CD14-positive monocyte (primary cell): ENCODE results near the gene UBAP2L. TPM values are rescaled to one million over a fixed set of nuclear protein-coding genes. Genes with fewer than 3 reads are reported as not detected.
"Not testable (repeated sequence)": the region's sequence is repeated elsewhere in the genome, so short reads cannot be mapped to it uniquely, and the experiment has no call there.

Experiments
- DNase-seq, 3 donors: peaks; one replicate each; pipeline ENCODE4 v3.0.0-alpha.2; 2011 to 2022
- H2AFZ ChIP-seq: 2 replicates; pipeline ENCODE4 v1.6.0; 2012; ENCODE audit warnings: mild to moderate bottlenecking, low read depth, low read length, inconsistent platforms; ENCODE audit not compliant: insufficient read depth, poor library complexity, severe bottlenecking
- H3K27ac ChIP-seq, 2 donors: 1 replicate in 1 of 2; 2 replicates in 1 of 2; pipeline ENCODE4 v1.5.1; 2012 to 2013; ENCODE audit warnings: low read length in 2 of 2, control low read depth in 1 of 2, inconsistent platforms in 1 of 2, low read depth in 1 of 2, mild to moderate bottlenecking in 1 of 2
- H3K27me3 ChIP-seq, 2 donors: one replicate each; pipeline versions ENCODE4 v1.6.0 to v1.6.1; 2011 to 2013; ENCODE audit warnings: low read length in 2 of 2; ENCODE audit not compliant: control insufficient read depth in 2 of 2, insufficient read depth in 2 of 2
- H3K36me3 ChIP-seq, 2 donors: replicated peaks in 1 of 2; 1 replicate in 1 of 2; 2 replicates in 1 of 2; pipeline versions ENCODE4 v1.5.1 to v1.6.1; 2012 to 2013; ENCODE audit warnings: low read length in 2 of 2, control low read depth in 1 of 2, inconsistent platforms in 1 of 2, mild to moderate bottlenecking in 1 of 2; ENCODE audit not compliant: insufficient read depth in 2 of 2, control insufficient read depth in 1 of 2
- H3K4me1 ChIP-seq, 2 donors: 1 replicate in 1 of 2; 2 replicates in 1 of 2; pipeline versions ENCODE4 v1.5.1 to v1.6.1; 2012 to 2013; ENCODE audit warnings: low read length in 2 of 2, control low read depth in 1 of 2, inconsistent platforms in 1 of 2, mild to moderate bottlenecking in 1 of 2, moderate library complexity in 1 of 2; ENCODE audit not compliant: insufficient read depth in 2 of 2, control insufficient read depth in 1 of 2
- H3K4me2 ChIP-seq: replicated peaks from 2 replicates; pipeline ENCODE3; 2012; ENCODE audit warnings: low read length, moderate library complexity, mild to moderate bottlenecking; ENCODE audit not compliant: poor library complexity, severe bottlenecking; ENCODE audit errors: extremely low read depth
- H3K4me3 ChIP-seq, 3 experiments: fragments of 200-600 bp in 1 of 3; sonication (generic) in 1 of 3; replicated peaks in 1 of 3; 1 replicate in 2 of 3; 2 replicates in 1 of 3; pipeline ENCODE4 v1.5.1; 2011 to 2013; ENCODE audit warnings: low read length in 3 of 3, mild to moderate bottlenecking in 3 of 3, control low read depth in 2 of 3, low read depth in 2 of 3, inconsistent platforms in 1 of 3, moderate library complexity in 1 of 3
- H3K79me2 ChIP-seq: 2 replicates; pipeline ENCODE4 v1.6.0; 2012; ENCODE audit warnings: mild to moderate bottlenecking, control low read depth, inconsistent platforms, low read length, moderate library complexity; ENCODE audit not compliant: insufficient read depth
- H3K9ac ChIP-seq: 2 replicates; pipeline ENCODE4 v1.6.0; 2017; ENCODE audit warnings: low read length, mild to moderate bottlenecking; ENCODE audit not compliant: insufficient read depth, poor library complexity, severe bottlenecking
- H3K9me3 ChIP-seq, 2 donors: replicated peaks in 1 of 2; 1 replicate in 1 of 2; 2 replicates in 1 of 2; pipeline versions ENCODE4 v1.5.1 to v1.6.1; 2012 to 2013; ENCODE audit warnings: low read length in 2 of 2, control low read depth in 1 of 2; ENCODE audit not compliant: control insufficient read depth in 1 of 2, insufficient read depth in 1 of 2
- H4K20me1 ChIP-seq: 2 replicates; pipeline ENCODE4 v1.6.0; 2012; ENCODE audit warnings: mild to moderate bottlenecking, low read length, control low read depth, moderate library complexity; ENCODE audit not compliant: insufficient read depth
- H3K27ac Mint-ChIP-seq, 7 donors: one replicate each; pipeline ENCODE4 v1.8.0; 2020; ENCODE audit warnings: mild to moderate bottlenecking in 7 of 7, mixed read lengths in 7 of 7, moderate library complexity in 6 of 7, inconsistent platforms in 2 of 7
- H3K27me3 Mint-ChIP-seq, 3 donors: one replicate each; pipeline ENCODE4 v1.8.0; 2021 to 2022; ENCODE audit warnings: low read depth in 3 of 3, mild to moderate bottlenecking in 3 of 3, mixed read lengths in 3 of 3, moderate library complexity in 3 of 3, inconsistent platforms in 1 of 3
- H3K36me3 Mint-ChIP-seq, 2 donors: one replicate each; pipeline ENCODE4 v1.8.0; 2020; ENCODE audit warnings: mixed read lengths in 2 of 2, inconsistent platforms in 1 of 2, mild to moderate bottlenecking in 1 of 2
- H3K4me1 Mint-ChIP-seq: one replicate; pipeline ENCODE4 v1.8.0; 2020; ENCODE audit warnings: mild to moderate bottlenecking, mixed read lengths
- H3K4me3 Mint-ChIP-seq, 2 donors: one replicate each; pipeline ENCODE4 v1.8.0; 2020; ENCODE audit warnings: mild to moderate bottlenecking in 2 of 2, mixed read lengths in 2 of 2, moderate library complexity in 1 of 2
- H3K9me3 Mint-ChIP-seq, 7 donors: one replicate each; pipeline ENCODE4 v1.8.0; 2020 to 2022; ENCODE audit warnings: mixed read lengths in 7 of 7, mild to moderate bottlenecking in 6 of 7, moderate library complexity in 6 of 7, inconsistent platforms in 2 of 7
- CTCF ChIP-seq: fragments of 200-600 bp; IDR thresholded peaks from one replicate; pipeline ENCODE4 v1.8.0; 2022; ENCODE audit warnings: antibody characterized with exemption, mild to moderate bottlenecking
- WGBS: methylation state at CpG from one replicate; pipeline ENCODE4 v1.1.5; 2013; ENCODE audit warnings: missing lambda C conversion rate; ENCODE audit not compliant: insufficient coverage; 5-methylcytosine and 5-hydroxymethylcytosine counted together
- intact Hi-C, 2 donors: fragments of 100-400 bp; cut with micrococcal nuclease; formaldehyde crosslinking; loops; one replicate each; pipeline versions ENCODE4 v1.15.0 to v1.15.1; 2023
- polyA plus RNA-seq, 3 donors: library from polyadenylated mRNA; depleted of rRNA in 1 of 3; unstranded in 2 of 3; stranded (reverse) in 1 of 3; fragments of 300-500 nt in 2 of 3; fragments of >200 nt in 1 of 3; fragmentation: Illumina TruSeq in 2 of 3; gene quantifications; 1 replicate in 2 of 3; 2 replicates in 1 of 3; pipeline ENCODE4 v1.2.3, GENCODE V29; 2012 to 2021

UBAP2L gene
- polyA plus RNA-seq, 3 donors, result 40.1 to 200 (median 46.8) TPM

- intact Hi-C loops, result no loop called here
- DNase-seq, result no peak
- Mint-ChIP-seq H3K36me3 (peaks cover 40 to 55% of the 10 kb centered on the region in 2 donors), H3K4me1 (peaks cover 39% of the 10 kb centered on the region), H3K4me3 (no peak overlapping the region), H3K27ac (peak overlapping the region in 2 of 7 donors; percentile 13 to 72), H3K9me3 (no peaks in the 10 kb centered on the region), H3K27me3 (peaks cover 0 to 3% (median 0%) of the 10 kb centered on the region in 3 donors)
- H3K4me3 ChIP-seq, result no peak overlapping the region
- TF ChIP-seq CTCF, result no peak
- no peaks in the 10 kb centered on the region for H3K27me3 ChIP-seq
- WGBS, result 100% methylated on average over 1 of the region's 2 CpGs
- peaks cover 14 to 23% of the 10 kb centered on the region in 2 donors for H3K4me1 ChIP-seq
- no peak overlapping the region for H2AFZ ChIP-seq
- peaks cover 63% of the 10 kb centered on the region for H4K20me1 ChIP-seq
- peaks cover 92% of the 10 kb centered on the region for H3K79me2 ChIP-seq
- no peak overlapping the region for H3K9ac ChIP-seq
- no peak overlapping the region for H3K4me2 ChIP-seq
- H3K36me3 ChIP-seq, result peaks cover 38 to 61% of the 10 kb centered on the region in 2 donors
- H3K9me3 ChIP-seq, result no peaks in the 10 kb centered on the region
- H3K27ac ChIP-seq, result peak overlapping the region in 1 of 2 donors; percentile 49
Measured at GRCh38 chr1:154225370-154225769, 4.6 kb downstream of the UBAP2L start.

GRCh38 chr1:154231112-154231511 lies 10.4 kb downstream of the UBAP2L start:
- H3K27me3 ChIP-seq, H3K9me3 Mint-ChIP-seq, H3K4me2 ChIP-seq, H3K9ac ChIP-seq, H3K27ac Mint-ChIP-seq, DNase-seq, H3K4me3 ChIP-seq, H3K4me1 Mint-ChIP-seq, H3K4me3 Mint-ChIP-seq, H2AFZ ChIP-seq, H3K27ac ChIP-seq, H3K27me3 Mint-ChIP-seq, H3K9me3 ChIP-seq, H3K4me1 ChIP-seq, intact Hi-C loops: not testable (repeated sequence)
- WGBS, result no CpG with 5 or more reads among the region's 3 CpGs
- Histone ChIP-seq H4K20me1 (peaks cover 72% of the 10 kb centered on the region), H3K79me2 (peaks cover 83% of the 10 kb centered on the region), H3K36me3 (peaks cover 87 to 99% of the 10 kb centered on the region in 2 donors)
- H3K36me3 Mint-ChIP-seq, result peaks cover 77 to 91% of the 10 kb centered on the region in 2 donors

- H3K4me3 Mint-ChIP-seq, H3K9me3 ChIP-seq, H3K4me1 Mint-ChIP-seq, H2AFZ ChIP-seq, H3K4me1 ChIP-seq, H3K27me3 Mint-ChIP-seq, DNase-seq, H3K4me3 ChIP-seq, H3K4me2 ChIP-seq, H3K9me3 Mint-ChIP-seq, H3K9ac ChIP-seq, H3K27me3 ChIP-seq, intact Hi-C loops, H3K27ac ChIP-seq: not testable (repeated sequence)
- H3K36me3 Mint-ChIP-seq, result peaks cover 81 to 93% of the 10 kb centered on the region in 2 donors
- peak overlapping the region in 3 of 7 donors; percentile 27 to 71 (median 32) for H3K27ac Mint-ChIP-seq
- peaks cover 74% of the 10 kb centered on the region for H4K20me1 ChIP-seq
- peaks cover 96 to 99% of the 10 kb centered on the region in 2 donors for H3K36me3 ChIP-seq
- WGBS, result 94% methylated on average over 6 of the region's 12 CpGs
- peaks cover 85% of the 10 kb centered on the region for H3K79me2 ChIP-seq
Measured at GRCh38 chr1:154233127-154233526, 12.4 kb downstream of the UBAP2L start.
